Cardiac fibroblast (primary cell): ENCODE results near the gene ABHD18.
"Not testable (repeated sequence)": the region's sequence is repeated elsewhere in the genome, so short reads cannot be mapped to it uniquely, and the experiment has no call there.

Source experiments
- DNase-seq, 2 donors: peaks; one replicate each; pipeline versions ENCODE4 v3.0.0 to v3.0.0-alpha.2; 2010; ENCODE audit warnings: low read depth in 2 of 2
- H3K4me3 ChIP-seq, 2 donors: replicated peaks in 1 of 2; 1 replicate in 1 of 2; 2 replicates in 1 of 2; pipeline ENCODE4 v1.5.1; 2011; ENCODE audit warnings: low read depth in 2 of 2, low read length in 2 of 2, mild to moderate bottlenecking in 2 of 2, moderate library complexity in 1 of 2
- CTCF ChIP-seq: IDR thresholded peaks from one replicate; pipeline ENCODE4 v1.5.1; 2011; ENCODE audit warnings: low read depth, mild to moderate bottlenecking, low read length, inconsistent platforms

Gene ABHD18

GRCh38 chr4:127968586-127968985 lies 3.4 kb downstream of the ABHD18 start:
- DNase-seq = no peak
- no peak overlapping the region for H3K4me3 ChIP-seq
- no peak for TF ChIP-seq CTCF

GRCh38 chr4:127970925-127971324 lies 5.7 kb downstream of the ABHD18 start:
- H3K4me3 ChIP-seq, DNase-seq: not testable (repeated sequence)

- peak; percentile 18 to 75 for DNase-seq
- no peak for TF ChIP-seq CTCF
- no peak overlapping the region for H3K4me3 ChIP-seq
Measured at GRCh38 chr4:127975121-127975770, 10.0 kb downstream of the ABHD18 start.

GRCh38 chr4:127978930-127979329 lies 13.7 kb downstream of the ABHD18 start:
- H3K4me3 ChIP-seq = no peak overlapping the region
- no peak for DNase-seq
- no peak for TF ChIP-seq CTCF

- TF ChIP-seq CTCF = no peak
- H3K4me3 ChIP-seq = no peak overlapping the region
- no peak for DNase-seq
Measured at GRCh38 chr4:127982445-127982844, 17.2 kb downstream of the ABHD18 start.

GRCh38 chr4:127985989-127986388 lies 20.8 kb downstream of the ABHD18 start:
- no peak for DNase-seq
- no peak overlapping the region for H3K4me3 ChIP-seq
- TF ChIP-seq CTCF = no peak

- no peak overlapping the region for H3K4me3 ChIP-seq
- TF ChIP-seq CTCF = no peak
- DNase-seq = no peak
Measured at GRCh38 chr4:127988638-127989037, 23.4 kb downstream of the ABHD18 start.
